HG02840 (cell line): ENCODE results near the gene CEP97.
A peak's percentile ranks its signal among the peaks of the same experiment; 100 is the strongest.
"Not testable (repeated sequence)": the region's sequence is repeated elsewhere in the genome, so short reads cannot be mapped to it uniquely, and the experiment has no call there.

Source experiments
- ATAC-seq: cut with Tn5 transposase; IDR thresholded peaks from one replicate; pipeline ENCODE4 v1.9.1; 2021; ENCODE audit warnings: mild to moderate bottlenecking, moderate library complexity, moderate number of reproducible peaks; ENCODE audit not compliant: unreplicated experiment, low FRiP score

Gene CEP97

GRCh38 chr3:101758224-101758623 is 33.8 kb downstream of the CEP97 start:
- no peak for ATAC-seq

DNA sequence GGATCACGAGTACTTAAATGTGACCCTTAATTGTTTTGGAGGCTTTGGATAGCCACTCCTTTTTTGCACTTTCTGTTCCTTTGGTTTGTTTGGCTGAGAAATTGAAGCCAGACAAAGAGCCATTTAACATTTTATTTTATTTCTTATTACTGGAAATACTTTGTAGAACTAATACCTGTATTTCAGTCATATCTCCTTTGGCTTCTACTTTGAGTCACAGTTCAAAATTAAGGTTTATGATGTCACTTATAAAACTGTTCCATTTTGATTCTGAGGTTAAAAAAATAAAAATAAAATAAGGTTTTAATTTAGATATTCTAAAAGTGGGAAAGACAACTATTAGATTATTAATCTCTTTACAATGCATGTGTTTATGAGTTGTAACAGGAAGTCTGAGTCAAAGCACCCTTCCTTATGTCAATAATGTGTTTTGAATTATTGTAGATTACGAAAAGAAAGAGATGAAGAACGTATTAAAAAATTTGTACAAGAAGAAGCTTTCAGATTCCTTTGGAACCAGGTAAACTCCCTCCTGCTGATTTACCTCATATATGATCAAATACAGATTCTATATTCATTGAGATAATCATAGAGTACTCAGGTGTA is 37.7 kb downstream of the CEP97 start:
- ATAC-seq: no peak

- ATAC-seq: not testable (repeated sequence)
Observed at GRCh38 chr3:101777745-101778281, 53.4 kb downstream of the CEP97 start.

DNA sequence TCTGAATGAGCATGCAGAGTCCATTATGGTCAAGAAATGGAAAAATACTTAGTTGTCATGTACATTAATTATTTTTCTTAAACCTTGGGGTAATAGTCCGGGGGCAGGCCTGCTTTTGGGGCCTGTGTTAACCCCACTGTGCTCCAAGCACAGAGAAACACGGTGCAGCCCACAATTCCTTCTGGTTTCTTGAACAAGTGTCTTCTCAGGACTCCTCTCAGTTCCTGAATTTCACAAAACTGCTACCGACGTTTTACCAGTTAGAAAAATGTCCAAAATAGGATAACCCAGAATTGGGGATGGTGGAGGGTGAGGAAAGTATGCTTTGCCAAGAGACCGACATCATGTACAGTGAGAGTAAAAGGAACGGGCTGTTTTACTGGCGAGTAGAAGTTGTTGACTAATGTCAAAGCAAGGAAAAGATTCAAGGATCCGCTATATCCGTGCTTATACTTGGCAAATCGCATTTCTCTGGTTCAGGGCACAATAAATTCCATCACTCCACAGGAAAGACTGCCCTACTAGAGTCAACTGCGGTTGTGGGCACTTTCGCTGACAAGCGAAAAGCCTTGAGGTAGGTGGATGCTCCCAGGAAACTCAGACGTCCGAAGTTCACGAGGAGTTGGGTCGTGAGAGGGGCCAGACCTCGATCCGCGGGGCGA is 54.1 kb downstream of the CEP97 start:
- no peak for ATAC-seq

DNA sequence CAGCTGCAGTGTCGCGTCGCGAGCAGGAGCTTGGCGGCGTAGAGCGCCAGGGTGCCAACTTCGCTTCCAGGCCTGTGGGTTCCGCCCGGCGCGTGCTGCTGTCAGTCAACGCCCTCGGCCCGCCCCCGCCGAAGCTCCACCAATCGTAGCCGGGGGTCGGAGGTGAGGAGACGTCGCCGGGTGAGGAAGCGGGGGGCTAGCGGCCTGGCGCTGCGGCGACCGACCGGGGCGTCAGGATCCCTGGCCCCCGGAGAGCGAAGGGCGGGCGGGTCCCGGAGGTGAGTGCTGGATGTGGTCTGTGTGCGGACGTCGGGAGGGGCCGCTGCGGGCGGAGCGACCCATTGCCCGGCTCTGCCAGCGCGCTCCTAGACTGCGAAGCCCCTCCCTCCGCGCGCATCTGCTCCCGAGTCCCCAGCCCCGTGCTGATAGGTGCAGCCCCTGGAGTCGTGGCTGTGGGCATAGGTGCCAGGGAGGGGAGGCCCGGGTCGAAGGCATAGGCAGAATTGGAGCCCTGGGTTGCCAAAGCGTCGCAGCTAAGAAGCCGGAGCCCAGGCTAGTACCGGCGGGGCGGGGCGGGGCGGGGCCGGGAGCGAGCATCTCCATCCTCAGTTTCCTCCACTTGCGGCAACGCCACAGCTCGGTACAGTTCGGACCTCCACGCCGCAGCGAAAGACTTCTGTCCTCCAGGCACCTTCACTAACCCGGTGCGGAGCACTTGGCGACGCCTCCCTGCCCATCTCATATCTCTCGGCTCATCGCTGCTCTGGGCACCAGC is 54.8 kb downstream of the CEP97 start, which contains the start of gene NXPE3:
TSS of gene NXPE3 (plus strand) at position 165 of the 775 bp plus-strand sequence. CDS start 6,386 bp downstream, outside the sequence.
- ATAC-seq: peak; percentile 90

DNA sequence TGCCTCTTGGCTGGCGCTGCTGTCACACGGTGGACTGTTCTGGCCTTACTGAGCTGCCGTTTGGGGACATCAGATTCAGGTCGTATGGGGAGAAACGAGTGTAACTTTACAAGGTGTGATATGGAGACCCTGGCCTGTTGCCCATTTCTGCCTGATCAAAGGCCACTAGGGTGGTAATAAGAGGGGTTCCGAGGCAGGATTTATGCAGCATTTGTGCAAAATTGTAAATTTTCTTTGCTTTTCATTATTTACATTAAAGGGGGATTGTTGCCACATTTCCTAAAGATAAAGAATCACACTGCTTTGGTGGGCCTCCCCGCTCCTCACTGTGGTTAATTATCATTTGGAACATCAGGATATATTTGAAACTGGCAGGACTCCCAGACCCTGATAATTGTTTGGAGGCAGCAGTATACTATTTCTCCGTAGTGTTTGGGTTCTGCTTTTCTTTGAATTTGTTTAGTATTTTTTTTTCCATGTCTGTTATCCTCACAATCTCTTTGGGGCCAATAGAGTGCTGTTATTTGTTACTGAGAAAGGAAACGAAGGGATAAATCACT is 55.5 kb downstream of the CEP97 start:
- no peak for ATAC-seq

DNA sequence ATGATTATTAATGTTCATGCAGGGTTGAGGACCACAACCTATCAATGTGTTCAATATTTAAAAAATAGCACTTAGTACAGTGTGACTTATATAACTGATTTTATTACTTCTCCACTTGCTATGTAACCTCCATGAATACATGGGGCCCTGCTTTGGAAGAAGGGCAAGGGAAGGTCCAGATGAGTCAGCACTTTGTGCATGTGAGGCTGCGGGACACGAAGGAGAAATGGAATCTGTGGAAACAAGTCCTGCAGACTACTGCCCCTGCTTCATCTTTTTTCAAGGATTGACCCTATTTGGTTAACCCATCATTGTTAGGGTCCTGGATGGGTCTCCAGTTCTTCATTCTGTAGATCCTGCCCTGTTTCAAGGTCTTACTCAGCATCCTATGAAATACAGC is 56.2 kb downstream of the CEP97 start:
- no peak for ATAC-seq

DNA sequence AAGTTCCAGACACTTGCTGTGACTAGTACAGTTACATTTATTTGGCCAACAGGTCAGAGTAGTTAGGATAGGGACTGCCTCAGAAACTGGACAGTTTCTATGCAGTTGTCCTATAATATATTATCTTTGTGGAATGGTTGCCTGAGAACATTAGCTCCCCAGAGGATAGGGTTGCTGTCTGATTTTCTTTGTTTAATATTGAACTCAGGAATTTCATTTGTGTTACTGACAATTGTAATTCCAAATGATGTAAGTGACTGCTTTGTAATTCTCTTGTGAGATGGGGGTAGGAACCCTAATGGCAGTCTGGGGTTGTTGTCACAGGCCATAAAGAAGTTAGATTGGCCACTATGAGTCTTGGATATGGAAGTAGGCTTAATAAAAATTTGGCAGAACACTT is 56.8 kb downstream of the CEP97 start:
- no peak for ATAC-seq

DNA sequence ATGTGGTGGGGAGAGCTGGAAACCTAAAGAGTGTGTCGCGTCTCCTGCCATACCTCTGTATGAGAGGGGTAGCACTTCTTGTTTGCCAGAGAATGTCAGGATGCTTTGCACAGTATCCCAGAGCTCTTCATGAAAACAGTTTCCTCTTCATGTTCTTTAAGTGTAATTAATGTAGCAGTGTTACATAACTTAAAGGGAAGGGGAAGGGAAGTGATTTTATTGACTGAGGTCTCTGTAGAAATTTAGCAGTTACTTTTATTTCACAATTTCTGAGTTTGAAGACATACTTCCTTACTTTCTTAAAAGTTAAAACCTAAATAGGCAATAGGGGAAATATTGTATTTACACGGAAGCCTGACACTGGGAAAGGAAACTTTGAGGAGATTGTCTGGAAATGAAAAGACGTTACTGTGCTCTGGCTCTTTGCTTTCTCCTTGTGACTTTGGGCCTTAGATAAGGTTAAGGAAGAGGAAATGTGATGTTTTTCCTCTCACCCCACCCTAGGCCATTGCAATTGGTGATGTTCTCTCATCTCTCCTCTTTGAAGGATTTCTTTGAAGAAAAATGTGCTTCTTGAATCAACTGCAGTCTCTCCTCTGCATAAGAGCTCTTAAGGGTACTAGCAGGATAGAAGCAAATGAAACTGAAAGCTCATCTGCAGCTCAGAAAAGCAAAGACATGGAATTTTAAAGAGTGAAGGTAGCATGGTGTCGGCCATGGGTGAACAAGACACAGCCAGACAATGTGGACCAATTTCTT is 60.6 kb downstream of the CEP97 start:
- no peak for ATAC-seq

DNA sequence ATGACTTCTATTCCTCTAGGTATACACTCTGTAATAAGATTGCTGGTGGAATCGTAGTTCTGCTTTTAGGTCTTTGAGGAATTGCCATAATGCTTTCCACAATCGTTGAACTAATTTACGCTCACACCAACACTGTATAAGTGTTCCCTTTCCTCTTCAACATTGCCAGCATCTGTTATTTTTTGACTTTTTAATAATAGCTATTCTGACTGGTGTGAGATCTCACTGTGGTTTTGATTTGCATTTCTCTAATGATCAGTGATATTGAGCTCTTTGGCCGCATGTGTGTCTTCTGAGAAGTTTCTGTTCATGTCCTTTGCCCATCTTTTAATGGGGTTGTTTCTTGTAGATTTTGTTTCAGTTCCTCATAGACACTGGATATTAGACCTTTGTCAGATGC is 67.4 kb downstream of the CEP97 start:
- peak; percentile 98 for ATAC-seq

GRCh38 chr3:101796077-101796680 is 71.8 kb downstream of the CEP97 start:
- ATAC-seq: no peak

- ATAC-seq: no peak
Observed at GRCh38 chr3:101801174-101801573, 76.8 kb downstream of the CEP97 start.

DNA sequence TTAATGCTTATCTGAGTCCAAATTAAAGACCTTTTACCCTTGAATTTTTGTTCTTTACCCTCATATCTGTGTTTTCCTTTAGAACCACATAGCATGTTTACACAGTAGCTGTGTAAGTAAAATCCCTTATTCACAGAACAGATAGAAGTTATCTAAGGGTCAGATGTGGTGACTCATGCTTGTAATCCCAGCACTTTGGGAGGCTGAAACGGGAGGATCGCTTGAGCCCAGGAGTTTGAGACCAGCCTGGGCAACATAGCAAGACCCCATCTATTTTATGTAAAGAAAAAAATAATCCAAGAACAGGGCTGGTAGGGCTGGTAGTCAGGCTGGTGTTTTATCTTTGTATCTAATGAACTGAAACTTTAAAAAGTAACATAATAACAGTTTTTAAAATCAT is 77.8 kb downstream of the CEP97 start:
- no peak for ATAC-seq

DNA sequence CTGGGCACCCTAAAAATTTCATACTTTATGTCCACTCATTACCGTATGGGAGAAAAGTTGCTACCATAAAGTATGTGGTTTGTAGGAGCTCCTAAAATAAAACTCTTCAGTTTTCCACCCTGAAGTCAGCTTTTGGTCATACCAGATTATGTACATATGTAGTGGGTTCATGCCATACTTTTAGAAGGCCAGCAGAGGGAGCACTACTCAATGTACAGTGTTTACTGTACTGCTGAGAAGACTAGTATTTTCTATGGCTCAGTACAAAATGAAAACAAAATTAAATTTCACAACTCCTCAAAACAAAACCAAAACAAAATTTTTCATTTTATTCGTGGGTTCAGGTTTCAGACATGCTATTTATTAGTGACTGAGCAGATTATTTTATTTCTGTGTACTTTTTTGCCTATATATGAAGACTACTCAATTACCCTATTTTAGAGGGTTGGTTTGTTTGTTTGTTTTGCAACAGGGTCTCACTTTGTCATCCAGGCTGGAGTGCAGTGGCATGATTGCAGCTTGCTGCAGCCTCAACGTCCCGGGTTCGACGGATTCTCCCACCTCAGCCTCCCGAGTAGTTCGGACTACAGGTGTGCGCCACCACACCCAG is 78.9 kb downstream of the CEP97 start:
- peak; percentile 95 for ATAC-seq

- no peak for ATAC-seq
Observed at GRCh38 chr3:101803939-101804338, 79.5 kb downstream of the CEP97 start.

DNA sequence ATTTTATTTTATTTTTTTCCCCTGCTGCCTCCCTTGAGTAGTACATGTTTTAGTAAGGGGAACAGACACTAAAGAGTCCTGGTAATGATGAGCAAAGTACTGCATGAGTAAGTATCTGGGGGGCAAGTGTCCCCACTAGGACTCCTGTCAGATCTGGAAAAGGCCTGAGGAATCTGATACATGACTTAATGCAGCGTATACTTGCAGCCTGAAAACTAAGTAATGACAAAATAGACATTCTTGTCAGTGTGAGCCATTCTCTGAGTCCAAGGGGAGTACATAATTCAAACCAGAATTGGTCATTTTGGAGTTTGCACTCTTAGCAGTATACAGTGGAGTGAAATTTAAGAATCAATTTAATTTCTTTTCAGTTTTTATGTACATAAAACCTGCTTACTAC is 82.1 kb downstream of the CEP97 start:
- ATAC-seq: no peak

DNA sequence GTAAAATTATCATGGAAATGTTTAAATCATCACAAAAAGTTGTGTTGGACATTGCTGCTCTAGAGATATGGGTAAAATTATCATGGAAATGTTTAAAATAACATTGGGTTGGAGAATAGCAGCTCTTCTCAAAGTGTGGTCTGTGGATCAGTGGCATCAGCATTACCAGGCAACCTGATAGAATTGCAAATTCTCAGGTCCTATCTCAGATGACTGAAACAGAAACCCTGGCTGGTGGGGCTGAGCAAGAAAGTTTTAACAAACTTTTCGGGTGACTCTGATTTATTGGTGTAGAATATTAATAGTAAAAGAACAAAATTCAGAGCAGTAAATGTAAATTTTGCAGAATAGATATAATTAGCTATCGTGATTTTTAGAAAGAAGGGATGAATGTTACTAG is 83.5 kb downstream of the CEP97 start:
- ATAC-seq: peak; percentile 48

- no peak for ATAC-seq
Observed at GRCh38 chr3:101809178-101810021, 85.0 kb downstream of the CEP97 start.

DNA sequence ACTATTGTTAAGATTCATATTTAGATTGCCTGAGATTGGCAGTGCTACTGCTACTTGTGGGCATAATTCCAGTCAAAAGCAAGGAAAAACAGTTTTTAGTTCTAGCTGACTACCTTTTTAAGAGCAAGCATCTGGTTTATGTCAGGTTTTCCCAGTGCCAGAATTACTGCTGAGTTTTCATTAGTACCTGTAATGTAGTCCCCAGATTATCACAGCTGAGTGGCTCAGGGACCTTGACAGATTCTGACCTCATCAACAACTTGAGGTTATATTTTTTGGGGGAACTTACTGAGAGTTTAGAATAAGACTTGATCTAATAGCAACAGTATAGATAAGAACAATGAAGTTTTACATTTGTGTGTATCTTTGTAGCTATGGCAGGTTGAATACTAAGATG is 85.6 kb downstream of the CEP97 start:
- ATAC-seq: no peak
